H1 (cell line): ENCODE measurements around the gene SMAD7. TPM values are rescaled to one million over a fixed set of nuclear protein-coding genes. Genes with fewer than 3 reads are reported as not detected.

Source experiments
- CTCF ChIA-PET: fragments of 300-600 bp; sonication (Branson Sonifier 250); formaldehyde crosslinking; loops from one replicate; lab custom pipeline; 2021; ENCODE audit not compliant: partially characterized antibody; lab: Charles Lee
- POLR2A ChIA-PET: fragments of 300-600 bp; sonication (Branson Sonifier 250); formaldehyde crosslinking; loops from one replicate; lab custom pipeline; 2021; ENCODE audit warnings: inconsistent platforms; ENCODE audit not compliant: partially characterized antibody; lab: Charles Lee
- DNase-seq, 2 experiments: peaks; one replicate each; pipeline versions ENCODE4 v3.0.0 to v3.0.0-alpha.2; 2010 to 2022; ENCODE audit warnings: low spot score in 2 of 2, low read depth in 1 of 2, mixed read lengths in 1 of 2
- FAIRE-seq: peaks from 2 replicates; lab custom pipeline; 2011; peaks lifted over from hg19 to GRCh38; lab: Jason Lieb, UNC
- H2AFZ ChIP-seq: 2 replicates; pipeline ENCODE4 v1.8.1; 2012; ENCODE audit warnings: low read length, inconsistent platforms
- H2AK5ac ChIP-seq: 2 replicates; pipeline ENCODE4 v1.6.1; 2013; ENCODE audit warnings: low read depth, low read length
- H2BK120ac ChIP-seq: replicated peaks from 2 replicates; pipeline ENCODE3; 2013; ENCODE audit warnings: low read depth, low read length, inconsistent platforms
- H2BK12ac ChIP-seq: 2 replicates; pipeline ENCODE4 v1.6.1; 2013; ENCODE audit warnings: low read depth, low read length
- H2BK15ac ChIP-seq: 2 replicates; pipeline ENCODE4 v1.6.1; 2013; ENCODE audit warnings: low read length
- H2BK20ac ChIP-seq: 2 replicates; pipeline ENCODE4 v1.6.1; 2013; ENCODE audit warnings: low read length
- H2BK5ac ChIP-seq: 2 replicates; pipeline ENCODE4 v1.6.1; 2013; ENCODE audit warnings: low read depth, low read length
- H3K14ac ChIP-seq: 2 replicates; pipeline ENCODE4 v1.6.1; 2013; ENCODE audit warnings: inconsistent platforms; ENCODE audit not compliant: insufficient read length
- H3K18ac ChIP-seq: 2 replicates; pipeline ENCODE4 v1.6.1; 2013; ENCODE audit warnings: low read length; ENCODE audit errors: extremely low read depth
- H3K23ac ChIP-seq: 2 replicates; pipeline ENCODE4 v1.6.1; 2013; ENCODE audit warnings: inconsistent platforms; ENCODE audit not compliant: insufficient read length
- H3K23me2 ChIP-seq: 2 replicates; pipeline ENCODE4 v1.6.1; 2013; ENCODE audit warnings: low read depth, low read length
- H3K27ac ChIP-seq: 2 replicates; pipeline ENCODE4 v1.6.1; 2011; ENCODE audit warnings: low read depth, low read length, inconsistent platforms
- H3K27me3 ChIP-seq, 4 experiments: replicated peaks in 1 of 4; 1 replicate in 1 of 4; 2 replicates in 3 of 4; pipeline versions ENCODE4 v1.6.1 to v1.8.1; 2011 to 2013; ENCODE audit warnings: low read length in 3 of 4, mild to moderate bottlenecking in 3 of 4, inconsistent platforms in 2 of 4, mixed read lengths in 2 of 4, moderate library complexity in 1 of 4; ENCODE audit not compliant: control insufficient read depth in 3 of 4, insufficient read depth in 3 of 4; ENCODE audit errors: extremely low read depth in 1 of 4
- H3K36me3 ChIP-seq, 4 experiments: 2 replicates each; pipeline versions ENCODE4 v1.6.1 to v1.8.1; 2011 to 2013; ENCODE audit warnings: mild to moderate bottlenecking in 4 of 4, low read length in 3 of 4, moderate library complexity in 2 of 4, control low read depth in 1 of 4, inconsistent platforms in 1 of 4; ENCODE audit not compliant: insufficient read depth in 4 of 4, control insufficient read depth in 2 of 4
- H3K4ac ChIP-seq: replicated peaks from 2 replicates; pipeline ENCODE3; 2013; ENCODE audit warnings: low read length, low read depth, mixed read lengths, inconsistent platforms; ENCODE audit not compliant: insufficient read length
- H3K4me1 ChIP-seq, 4 experiments: replicated peaks in 1 of 4; 1 replicate in 1 of 4; 2 replicates in 3 of 4; pipeline versions ENCODE4 v1.6.1 to v1.8.1; 2011 to 2013; ENCODE audit warnings: low read length in 3 of 4, inconsistent platforms in 2 of 4, mixed read lengths in 1 of 4; ENCODE audit not compliant: insufficient read depth in 4 of 4, control insufficient read depth in 3 of 4
- H3K4me2 ChIP-seq, 2 experiments: 2 replicates each; pipeline versions ENCODE4 v1.6.1 to v1.8.1; 2011 to 2013; ENCODE audit warnings: low read depth in 2 of 2, low read length in 2 of 2, control low read depth in 1 of 2, inconsistent platforms in 1 of 2, mild to moderate bottlenecking in 1 of 2; ENCODE audit not compliant: insufficient read depth in 1 of 2
- H3K4me3 ChIP-seq, 4 experiments: fragments of 200-600, 300-600 bp in 1 of 4; sonication (generic), shearing (Covaris generic), sonication (Bioruptor Twin) in 1 of 4; 2 replicates each; pipeline versions ENCODE4 v1.5.1 to v1.8.1; 2011 to 2016; ENCODE audit warnings: low read length in 4 of 4, low read depth in 3 of 4, control low read depth in 2 of 4, inconsistent platforms in 2 of 4, mild to moderate bottlenecking in 2 of 4, mixed read lengths in 1 of 4, moderate library complexity in 1 of 4; ENCODE audit not compliant: insufficient read depth in 2 of 4; ENCODE audit errors: extremely low read depth in 1 of 4
- H3K56ac ChIP-seq: replicated peaks from 2 replicates; pipeline ENCODE3; 2013; ENCODE audit warnings: low read depth, mild to moderate bottlenecking, mixed read lengths, low read length, inconsistent platforms; ENCODE audit not compliant: insufficient read length
- H3K79me1 ChIP-seq: 2 replicates; pipeline ENCODE4 v1.6.1; 2013; ENCODE audit warnings: low read depth, low read length, control low read depth
- H3K79me2 ChIP-seq, 2 experiments: 2 replicates each; pipeline versions ENCODE4 v1.6.1 to v1.8.1; 2012 to 2013; ENCODE audit warnings: low read length in 2 of 2, mild to moderate bottlenecking in 2 of 2, inconsistent platforms in 1 of 2; ENCODE audit not compliant: insufficient read depth in 2 of 2, control insufficient read depth in 1 of 2
- H3K9ac ChIP-seq, 4 experiments: replicated peaks in 1 of 4; 1 replicate in 1 of 4; 2 replicates in 3 of 4; pipeline versions ENCODE4 v1.6.1 to v1.8.1; 2011 to 2013; ENCODE audit warnings: low read depth in 3 of 4, low read length in 3 of 4, control low read depth in 2 of 4, mild to moderate bottlenecking in 2 of 4, moderate library complexity in 2 of 4, inconsistent platforms in 1 of 4; ENCODE audit errors: extremely low read depth in 1 of 4
- H3K9me3 ChIP-seq, 2 experiments: 2 replicates each; pipeline versions ENCODE4 v1.6.1 to v1.8.1; 2012 to 2013; ENCODE audit warnings: mild to moderate bottlenecking in 2 of 2, moderate library complexity in 2 of 2, control low read depth in 1 of 2, inconsistent platforms in 1 of 2, low read depth in 1 of 2, low read length in 1 of 2, mixed read lengths in 1 of 2; ENCODE audit not compliant: insufficient read depth in 2 of 2
- H4K20me1 ChIP-seq, 2 experiments: replicated peaks in 1 of 2; 2 replicates each; pipeline versions ENCODE3 to v1.8.1; 2011 to 2013; ENCODE audit warnings: inconsistent platforms in 2 of 2, low read length in 2 of 2, mild to moderate bottlenecking in 1 of 2; ENCODE audit not compliant: insufficient read depth in 2 of 2, control insufficient read depth in 1 of 2
- H4K5ac ChIP-seq: 2 replicates; pipeline ENCODE4 v1.6.1; 2013; ENCODE audit warnings: low read length, low read depth, mixed read lengths, inconsistent platforms; ENCODE audit not compliant: insufficient read length
- H4K8ac ChIP-seq: 2 replicates; pipeline ENCODE4 v1.8.0; 2013; ENCODE audit warnings: mild to moderate bottlenecking, moderate library complexity, low read length, inconsistent platforms; ENCODE audit not compliant: insufficient read depth; ENCODE audit errors: extremely low read depth
- H4K91ac ChIP-seq: replicated peaks from 2 replicates; pipeline ENCODE3; 2013; ENCODE audit warnings: low read length, mixed read lengths, inconsistent platforms; ENCODE audit not compliant: insufficient read length
- ASH2L ChIP-seq: fragments of 200-600, 300-600 bp; sonication (generic); IDR thresholded peaks from one replicate; pipeline ENCODE4 v1.7.1; 2017; ENCODE audit warnings: low read length
- CBX5 ChIP-seq: fragments of 300-800, 300-1000 bp; sonication (generic); IDR thresholded peaks from 2 replicates; pipeline ENCODE4 v1.7.1; 2016; ENCODE audit warnings: antibody characterized with exemption, low read length, low read depth
- CTBP2 ChIP-seq: IDR thresholded peaks from 2 replicates; pipeline ENCODE4 v1.7.0; 2011; ENCODE audit warnings: borderline replicate concordance, mild to moderate bottlenecking, moderate library complexity, mixed read lengths, low read length; ENCODE audit not compliant: insufficient read depth, insufficient read length
- POU5F1 ChIP-seq: IDR thresholded peaks from 2 replicates; pipeline ENCODE4 v1.6.1; 2011; ENCODE audit warnings: low read depth, mild to moderate bottlenecking, low read length, moderate library complexity
- SIN3A ChIP-seq, 2 experiments: IDR thresholded peaks in 1 of 2; conservative IDR thresholded peaks in 1 of 2; 2 replicates each; pipeline ENCODE4 v1.6.1; 2011 to 2012; ENCODE audit warnings: low read length in 2 of 2, improper control_type of control experiment in 1 of 2, low read depth in 1 of 2, mild to moderate bottlenecking in 1 of 2
- SIRT6 ChIP-seq: IDR thresholded peaks from one replicate; pipeline ENCODE4 v1.7.1; 2012; ENCODE audit warnings: low read length, inconsistent platforms
- SRF ChIP-seq: IDR thresholded peaks from 2 replicates; pipeline ENCODE4 v1.6.1; 2011; ENCODE audit warnings: mild to moderate bottlenecking, low read depth, low read length, moderate library complexity
- YY1 ChIP-seq: IDR thresholded peaks from 2 replicates; pipeline ENCODE4 v1.6.1; 2011; ENCODE audit warnings: low read depth, mild to moderate bottlenecking, low read length
- WGBS, 2 experiments: shearing (Covaris generic) in 1 of 2; methylation state at CpG; one replicate each; pipeline versions ENCODE4 v1.1.6 to v1.1.7; 2013 to 2015; ENCODE audit warnings: low lambda C conversion rate in 2 of 2, mixed read lengths in 2 of 2, inconsistent platforms in 1 of 2, low coverage in 1 of 2, missing lambda C conversion rate in 1 of 2; ENCODE audit not compliant: insufficient replicate concordance in 2 of 2, insufficient coverage in 1 of 2, insufficient read length in 1 of 2; ENCODE audit errors: extremely low coverage in 1 of 2, missing lambda C conversion rate in 1 of 2; 5-methylcytosine and 5-hydroxymethylcytosine counted together
- polyA plus RNA-seq, 7 experiments: library from polyadenylated mRNA; depleted of rRNA in 3 of 7; stranded (reverse) in 5 of 7; unstranded in 2 of 7; fragments of >200 nt in 5 of 7; fragments of 200-250 nt in 2 of 7; gene quantifications; 1 replicate in 5 of 7; 2 replicates in 1 of 7; 4 replicates in 1 of 7; pipeline versions ENCODE4 v1.2.1 to v1.2.3, GENCODE V29; 2011 to 2013; ENCODE audit warnings: missing spikeins in 2 of 7, mixed read lengths in 2 of 7
- total RNA-seq: library from RNA; stranded (reverse); fragmentation: NEBNext Ultra II Directional; extraction: Animal tissue kit (Norgen Biotek cat#: 25700); gene quantifications from 2 replicates; pipeline ENCODE4 v1.2.1, GENCODE V29; 2021

SMAD7 gene
- total and polyA plus RNA-seq, 2 of the 8 experiments (the other 6 are each of a cell fraction or from before 2014, with no cell fraction given): 6.5 to 15.5 TPM

DNA sequence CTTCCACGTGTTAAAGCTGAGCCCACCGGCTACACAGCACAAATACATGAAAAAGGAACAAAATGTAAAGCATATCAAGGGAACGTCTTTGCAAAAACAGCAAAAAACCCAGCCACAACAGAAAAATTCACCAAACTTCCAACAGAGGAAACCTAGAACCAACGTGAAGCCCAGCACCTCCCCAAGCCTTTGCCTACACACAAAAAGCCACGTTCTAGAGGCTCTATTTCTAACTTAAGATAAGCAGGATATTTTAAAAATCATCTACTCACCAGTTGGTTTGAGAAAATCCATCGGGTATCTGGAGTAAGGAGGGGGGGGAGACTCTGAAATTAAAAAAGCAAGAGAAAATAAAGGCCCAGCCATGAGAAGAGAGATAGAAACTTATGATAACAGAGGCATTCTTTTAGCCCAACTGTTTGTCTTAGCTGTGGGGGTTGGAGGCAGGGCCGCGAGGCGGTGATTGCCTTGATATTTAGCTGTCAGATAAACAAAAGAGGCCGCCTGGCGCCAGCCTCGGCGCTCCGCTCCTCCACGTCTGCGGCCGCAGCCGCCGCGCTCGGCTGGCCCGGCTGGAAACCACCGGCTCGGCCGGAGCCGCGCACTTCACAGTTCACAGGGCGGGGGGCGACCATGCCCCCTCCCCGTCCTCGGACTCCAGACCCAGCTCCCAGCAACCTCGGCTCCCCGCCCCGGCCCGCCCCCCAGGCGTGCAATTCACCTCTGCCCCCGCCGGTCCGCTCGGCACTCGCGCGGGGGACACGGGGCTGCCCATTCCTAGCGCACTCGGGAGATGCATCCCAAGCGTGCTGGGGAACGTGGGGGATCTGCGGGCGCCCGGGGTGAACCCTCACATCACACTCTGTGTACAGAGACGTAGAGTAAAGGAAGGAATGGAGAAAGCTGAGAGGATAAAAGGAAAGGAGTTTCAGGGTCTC is 2.4 kb downstream of the SMAD7 start:
- H3K4me3 ChIP-seq: peak overlapping the region; percentile 67 to 81 (median 71)
- H3K56ac ChIP-seq: no peak overlapping the region
- H3K27ac ChIP-seq: no peak overlapping the region
- H2BK20ac ChIP-seq: no peak overlapping the region
- H4K5ac ChIP-seq: no peak overlapping the region
- H4K20me1 ChIP-seq: peaks cover 19 to 33% of the 10 kb centered on the region in 2 experiments
- H3K36me3 ChIP-seq: no peaks in the 10 kb centered on the region
- H3K23me2 ChIP-seq: peaks cover 21% of the 10 kb centered on the region; the same call in 1 of the 2 replicates
- H3K27me3 ChIP-seq: peaks cover 0 to 39% (median 21%) of the 10 kb centered on the region in 4 experiments; a peak in 5 of 7 replicates
- WGBS, 2 experiments: 7% methylated on average over 36 of the region's 52 CpGs; no CpG with 5 or more reads in 1 of the 2 experiments
- CTCF ChIA-PET: interaction anchor here (1.0 to 2.4 kb wide), 6 partner anchors 11 to 275 kb away, joined by 3 to 11 read pairs (median 4); no protein-coding TSS in a partner anchor
- H3K23ac ChIP-seq: no peak overlapping the region
- POLR2A ChIA-PET: interaction anchor here (0.6 to 2.9 kb wide), 10 partner anchors 10 to 46 kb away, joined by 3 to 9 read pairs (median 4); no protein-coding TSS in a partner anchor
- FAIRE-seq: no peak
- H3K18ac ChIP-seq: no peak overlapping the region
- H3K9ac ChIP-seq: peak overlapping the region in 1 of 4 experiments; percentile 50; a peak in 2 of 7 replicates
- no peak overlapping the region for H2BK5ac ChIP-seq
- H3K4me2 ChIP-seq: peak overlapping the region; percentile 80 to 83
- no peak overlapping the region for H2AK5ac ChIP-seq
- peaks cover 0 to 18% (median 11%) of the 10 kb centered on the region in 4 experiments; a peak in 6 of 7 replicates for H3K4me1 ChIP-seq
- H4K91ac ChIP-seq: no peak overlapping the region
- H3K79me1 ChIP-seq: no peaks in the 10 kb centered on the region
- H2BK12ac ChIP-seq: no peak overlapping the region
- H4K8ac ChIP-seq: no peak overlapping the region
- H3K4ac ChIP-seq: no peak overlapping the region
- no peak overlapping the region for H3K14ac ChIP-seq
- H3K9me3 ChIP-seq: no peaks in the 10 kb centered on the region
- no peak overlapping the region for H2BK15ac ChIP-seq
- DNase-seq: no peak
- peaks cover 50 to 66% of the 10 kb centered on the region in 2 experiments for H3K79me2 ChIP-seq
- H2AFZ ChIP-seq: no peak overlapping the region
- H2BK120ac ChIP-seq: no peak overlapping the region
- TF ChIP-seq CTBP2: peak; percentile 44
- no peak for TF ChIP-seq CBX5
- peak; percentile 87; a peak in 2 of 4 replicates for TF ChIP-seq SIN3A (conservative IDR thresholded peaks at IDR 0.05 in 1 of 2, IDR thresholded peaks at IDR 0.05 in 1 of 2; ENCODE audit: low read depth in 1 of 2, low read length in 2 of 2)
- no peak for TF ChIP-seq POU5F1
- no peak for TF ChIP-seq YY1
- TF ChIP-seq SRF: no peak
- no peak for TF ChIP-seq SIRT6
- peak; percentile 7 for TF ChIP-seq ASH2L
